Measurements from ENCODE around the gene TNIP2.
"Not testable (repeated sequence)": the region's sequence is repeated elsewhere in the genome, so short reads cannot be mapped to it uniquely, and the experiment has no call there.

GRCh38 chr4:2726881-2727280 lies 29.3 kb downstream of the TNIP2 start:
- TF ChIP-seq CTCF, POLR2AphosphoS5 (IDR thresholded peaks at IDR 0.05): not testable (repeated sequence)

Data from suprapubic skin (tissue), 3 donors.